ENCODE results near the gene CALN1.

CALN1 gene

DNA sequence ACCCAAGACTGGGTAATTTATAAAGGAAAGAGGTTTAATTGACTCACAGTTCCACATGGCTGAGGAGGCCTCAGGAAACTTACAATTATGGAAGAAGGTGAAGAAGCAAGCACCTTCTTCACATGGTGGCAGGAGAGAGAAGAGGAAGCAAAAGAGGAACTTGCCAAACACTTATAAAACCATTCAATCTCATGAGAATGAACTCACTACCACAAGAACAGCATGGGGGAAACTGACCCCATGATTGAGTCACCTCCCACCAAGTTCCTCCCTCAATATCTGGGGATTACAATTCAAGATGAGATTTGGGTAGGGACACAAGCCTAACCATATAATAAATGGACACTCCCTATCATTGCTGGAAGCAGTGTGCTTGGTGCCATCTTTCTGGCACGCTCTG, 506.3 kb downstream of the CALN1 start:
- H2AFZ ChIP-seq (ENCODE audit: low read length): no peak overlapping the region
- no peak overlapping the region for H3K4me2 ChIP-seq (ENCODE audit: low read length)
- H3K27me3 ChIP-seq (ENCODE audit: insufficient read depth, low read length): no peaks in the 10 kb centered on the region; the same call in 1 of the 2 replicates
- H3K9ac ChIP-seq (ENCODE audit: low read length): no peak overlapping the region
- H3F3A ChIP-seq (ENCODE audit: insufficient read depth, low read length): no peaks in the 10 kb centered on the region
- H3K79me2 ChIP-seq (ENCODE audit: insufficient read depth, low read length): no peaks in the 10 kb centered on the region
- no peaks in the 10 kb centered on the region for H3K9me3 ChIP-seq (ENCODE audit: low read length)
- H3K4me3 ChIP-seq (ENCODE audit: low read depth, low read length, poor library complexity, severe bottlenecking): no peak overlapping the region
- no peak overlapping the region for H3K27ac ChIP-seq (ENCODE audit: low read depth, low read length, poor library complexity, severe bottlenecking)
- no peak for TF ChIP-seq EZH2 (IDR thresholded peaks at IDR 0.05; ENCODE audit: borderline replicate concordance, low read length)
- TF ChIP-seq, protein P1, sequence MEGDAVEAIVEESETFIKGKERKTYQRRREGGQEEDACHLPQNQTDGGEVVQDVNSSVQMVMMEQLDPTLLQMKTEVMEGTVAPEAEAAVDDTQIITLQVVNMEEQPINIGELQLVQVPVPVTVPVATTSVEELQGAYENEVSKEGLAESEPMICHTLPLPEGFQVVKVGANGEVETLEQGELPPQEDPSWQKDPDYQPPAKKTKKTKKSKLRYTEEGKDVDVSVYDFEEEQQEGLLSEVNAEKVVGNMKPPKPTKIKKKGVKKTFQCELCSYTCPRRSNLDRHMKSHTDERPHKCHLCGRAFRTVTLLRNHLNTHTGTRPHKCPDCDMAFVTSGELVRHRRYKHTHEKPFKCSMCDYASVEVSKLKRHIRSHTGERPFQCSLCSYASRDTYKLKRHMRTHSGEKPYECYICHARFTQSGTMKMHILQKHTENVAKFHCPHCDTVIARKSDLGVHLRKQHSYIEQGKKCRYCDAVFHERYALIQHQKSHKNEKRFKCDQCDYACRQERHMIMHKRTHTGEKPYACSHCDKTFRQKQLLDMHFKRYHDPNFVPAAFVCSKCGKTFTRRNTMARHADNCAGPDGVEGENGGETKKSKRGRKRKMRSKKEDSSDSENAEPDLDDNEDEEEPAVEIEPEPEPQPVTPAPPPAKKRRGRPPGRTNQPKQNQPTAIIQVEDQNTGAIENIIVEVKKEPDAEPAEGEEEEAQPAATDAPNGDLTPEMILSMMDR (IDR thresholded peaks at IDR 0.05; ENCODE audit: low read length): no peak
- H3K9me2 ChIP-seq (ENCODE audit: low read depth, low read length): no peaks in the 10 kb centered on the region
- H4K20me1 ChIP-seq (ENCODE audit: insufficient read depth, low read length): no peaks in the 10 kb centered on the region
- H3K4me1 ChIP-seq (ENCODE audit: insufficient read depth, low read length, severe bottlenecking): no peaks in the 10 kb centered on the region
- no peaks in the 10 kb centered on the region for H3K36me3 ChIP-seq (ENCODE audit: insufficient read depth, low read length)

DNA sequence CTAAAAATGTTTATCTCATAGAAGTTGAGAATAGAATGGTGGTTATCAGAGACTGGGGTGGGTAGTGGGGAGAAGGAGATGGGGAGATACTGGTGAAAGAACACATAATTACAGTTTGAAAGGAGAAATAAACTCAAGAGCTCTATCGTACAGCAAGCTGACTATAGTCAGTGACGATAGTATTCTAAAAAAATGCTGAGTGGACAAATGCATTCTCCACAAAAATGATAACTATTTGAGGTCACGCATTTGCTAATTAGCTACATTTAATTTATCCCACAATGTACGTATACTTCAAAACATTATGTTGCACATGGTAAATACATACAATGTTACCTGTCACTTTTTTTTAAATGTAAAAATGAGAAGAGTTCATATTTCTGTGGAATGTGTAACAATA, 507.7 kb downstream of the CALN1 start:
- Histone ChIP-seq H3K4me3 (ENCODE audit: low read depth, low read length, poor library complexity, severe bottlenecking) (no peak overlapping the region), H3K9ac (ENCODE audit: low read length) (no peak overlapping the region), H3K4me2 (ENCODE audit: low read length) (no peak overlapping the region), H2AFZ (ENCODE audit: low read length) (no peak overlapping the region), H3K27ac (ENCODE audit: low read depth, low read length, poor library complexity, severe bottlenecking) (no peak overlapping the region), H3K79me2 (ENCODE audit: insufficient read depth, low read length) (no peaks in the 10 kb centered on the region), H3K9me2 (ENCODE audit: low read depth, low read length) (no peaks in the 10 kb centered on the region), H3K4me1 (ENCODE audit: insufficient read depth, low read length, severe bottlenecking) (no peaks in the 10 kb centered on the region), H3F3A (ENCODE audit: insufficient read depth, low read length) (no peaks in the 10 kb centered on the region), H3K9me3 (ENCODE audit: low read length) (no peaks in the 10 kb centered on the region), H3K27me3 (ENCODE audit: insufficient read depth, low read length) (0 out of 2 replicates have a peak, but pooled peaks cover 4% of the 10 kb centered on the region), H3K36me3 (ENCODE audit: insufficient read depth, low read length) (no peaks in the 10 kb centered on the region), H4K20me1 (ENCODE audit: insufficient read depth, low read length) (no peaks in the 10 kb centered on the region)
- no peak for TF ChIP-seq EZH2 (IDR thresholded peaks at IDR 0.05; ENCODE audit: borderline replicate concordance, low read length)
- TF ChIP-seq, protein P1 (IDR thresholded peaks at IDR 0.05; ENCODE audit: low read length): no peak

DNA sequence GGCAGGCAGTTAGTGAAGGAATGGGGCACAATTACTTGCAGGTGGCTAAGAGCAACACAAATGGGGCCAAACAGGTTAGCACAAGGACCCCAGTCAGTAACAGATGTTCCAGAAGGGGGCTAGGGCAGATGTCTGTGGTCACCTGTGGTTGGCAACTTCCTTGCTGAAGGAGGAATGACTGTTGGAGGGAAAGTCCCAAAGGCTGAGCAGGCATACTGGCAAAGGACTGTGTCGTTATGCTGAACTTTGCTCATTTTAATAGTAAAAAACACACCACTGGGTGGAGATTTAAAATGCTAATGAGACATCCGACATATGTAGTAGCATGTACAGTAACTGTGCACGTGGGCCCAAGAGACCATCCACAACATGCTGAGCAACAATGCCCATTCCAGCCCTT, 511.6 kb downstream of the CALN1 start:
- Histone ChIP-seq H3K9me2 (ENCODE audit: low read depth, low read length) (no peaks in the 10 kb centered on the region), H3K4me2 (ENCODE audit: low read length) (no peak overlapping the region), H3K4me3 (ENCODE audit: low read depth, low read length, poor library complexity, severe bottlenecking) (no peak overlapping the region), H3K27ac (ENCODE audit: low read depth, low read length, poor library complexity, severe bottlenecking) (no peak overlapping the region), H3F3A (ENCODE audit: insufficient read depth, low read length) (no peaks in the 10 kb centered on the region), H3K9ac (ENCODE audit: low read length) (no peak overlapping the region), H2AFZ (ENCODE audit: low read length) (no peak overlapping the region), H3K9me3 (ENCODE audit: low read length) (no peaks in the 10 kb centered on the region), H3K36me3 (ENCODE audit: insufficient read depth, low read length) (no peaks in the 10 kb centered on the region), H3K4me1 (ENCODE audit: insufficient read depth, low read length, severe bottlenecking) (no peaks in the 10 kb centered on the region), H4K20me1 (ENCODE audit: insufficient read depth, low read length) (no peaks in the 10 kb centered on the region), H3K79me2 (ENCODE audit: insufficient read depth, low read length) (no peaks in the 10 kb centered on the region), H3K27me3 (ENCODE audit: insufficient read depth, low read length) (0 out of 2 replicates have a peak, but pooled peaks cover 4% of the 10 kb centered on the region)
- TF ChIP-seq, protein P1 (IDR thresholded peaks at IDR 0.05; ENCODE audit: low read length): no peak
- no peak for TF ChIP-seq EZH2 (IDR thresholded peaks at IDR 0.05; ENCODE audit: borderline replicate concordance, low read length)
